Testis (tissue), 3 donors: ENCODE results near the gene MYH10. TPM values are rescaled to one million over a fixed set of nuclear protein-coding genes. Genes with fewer than 3 reads are reported as not detected.

Source experiments
- DNase-seq: peaks from one replicate; pipeline ENCODE4 v3.0.0-alpha.2; 2019
- H3K27ac ChIP-seq, 2 donors: fragments of 200-600 bp; sonication (generic); one replicate each; pipeline ENCODE4 v1.5.1; 2019
- H3K27me3 ChIP-seq: fragments of 200-600 bp; sonication (generic); one replicate; pipeline ENCODE4 v1.5.1; 2019
- H3K36me3 ChIP-seq: fragments of 200-600 bp; sonication (generic); one replicate; pipeline ENCODE4 v1.5.1; 2017; ENCODE audit warnings: low read depth; ENCODE audit errors: missing control alignments
- H3K4me1 ChIP-seq: fragments of 200-600 bp; sonication (generic); one replicate; pipeline ENCODE4 v1.5.1; 2019
- H3K4me3 ChIP-seq, 2 donors: fragments of 200-600 bp; sonication (generic); one replicate each; pipeline ENCODE4 v1.5.1; 2017 to 2019
- H3K9me3 ChIP-seq: fragments of 200-600 bp; sonication (generic); one replicate; pipeline ENCODE4 v1.5.1; 2017
- CTCF ChIP-seq, 3 experiments: fragments of 450-650 bp in 2 of 3; fragments of 200-600 bp in 1 of 3; sonication (generic) in 1 of 3; IDR thresholded peaks; one replicate each; pipeline ENCODE4 v1.5.1; 2016 to 2019; ENCODE audit warnings: antibody characterized with exemption in 3 of 3, mild to moderate bottlenecking in 2 of 3, moderate library complexity in 1 of 3
- POLR2A ChIP-seq: fragments of 450-650 bp; IDR thresholded peaks from one replicate; pipeline ENCODE4 v1.6.1; 2017; ENCODE audit warnings: antibody characterized with exemption, mild to moderate bottlenecking, moderate library complexity
- WGBS, 2 donors: methylation state at CpG; one replicate each; pipeline ENCODE4 v1.1.5; 2018; 5-methylcytosine and 5-hydroxymethylcytosine counted together
- intact Hi-C: fragments of 100-400 bp; cut with DNase I; formaldehyde crosslinking; loops from one replicate; pipeline ENCODE4 v1.15.1; 2023; ENCODE audit warnings: low total_unique reads
- polyA plus RNA-seq: library from polyadenylated mRNA; stranded (reverse); fragments of 350-450 nt; fragmentation: Illumina TruSeq; extraction: RNeasy Lipid Tissue Mini Kit (QIAGEN cat#74804); gene quantifications from one replicate; pipeline ENCODE4 v1.2.3, GENCODE V29; 2014; ENCODE audit warnings: low read depth, low replicate concordance; ENCODE audit not compliant: insufficient read depth
- total RNA-seq, 2 donors: library from RNA; depleted of rRNA; stranded (reverse); fragments of >200 nt; gene quantifications; one replicate each; pipeline ENCODE4 v1.2.3, GENCODE V29; 2016

Gene MYH10
- total and polyA plus RNA-seq, 3 donors from 2014 or later: 25.5 to 34.1 (median 33.1) TPM

- no peaks in the 10 kb centered on the region for H3K36me3 ChIP-seq
- WGBS, 2 donors: 100% methylated on average over 1 of the region's 1 CpG
- no peak for DNase-seq
- H3K27ac ChIP-seq: no peak overlapping the region
- no peaks in the 10 kb centered on the region for H3K4me1 ChIP-seq
- H3K27me3 ChIP-seq: no peaks in the 10 kb centered on the region
- no peak overlapping the region for H3K4me3 ChIP-seq
- intact Hi-C loops: no loop called here
- TF ChIP-seq CTCF (IDR thresholded peaks at IDR 0.05) (no peak), POLR2A (no peak)
- H3K9me3 ChIP-seq: no peaks in the 10 kb centered on the region
Measured at GRCh38 chr17:8593830-8594229, 36.7 kb downstream of the MYH10 start.

- no peaks in the 10 kb centered on the region for H3K4me1 ChIP-seq
- no peaks in the 10 kb centered on the region for H3K9me3 ChIP-seq
- DNase-seq: no peak
- no peaks in the 10 kb centered on the region for H3K27me3 ChIP-seq
- TF ChIP-seq CTCF (IDR thresholded peaks at IDR 0.05) (no peak), POLR2A (no peak)
- no peak overlapping the region for H3K27ac ChIP-seq
- no peaks in the 10 kb centered on the region for H3K36me3 ChIP-seq
- 91 to 97% methylated on average over 2 of the region's 2 CpGs for WGBS, 2 donors
- intact Hi-C loops: no loop called here
- no peak overlapping the region for H3K4me3 ChIP-seq
Measured at GRCh38 chr17:8593276-8593675, 37.2 kb downstream of the MYH10 start.

GRCh38 chr17:8588877-8589554 lies 41.5 kb downstream of the MYH10 start:
- Histone ChIP-seq H3K27ac (no peak overlapping the region), H3K36me3 (no peaks in the 10 kb centered on the region), H3K27me3 (no peaks in the 10 kb centered on the region), H3K4me3 (no peak overlapping the region), H3K9me3 (no peaks in the 10 kb centered on the region), H3K4me1 (no peaks in the 10 kb centered on the region)
- WGBS, 2 donors: 76 to 77% methylated on average over 8 of the region's 8 CpGs
- intact Hi-C loops: no loop called here
- DNase-seq: no peak
- no peak for TF ChIP-seq CTCF (IDR thresholded peaks at IDR 0.05)
- TF ChIP-seq POLR2A: no peak

GRCh38 chr17:8586766-8587165 lies 43.8 kb downstream of the MYH10 start:
- intact Hi-C loops: no loop called here
- no peak overlapping the region for H3K4me3 ChIP-seq
- no peak for DNase-seq
- H3K27ac ChIP-seq: no peak overlapping the region
- TF ChIP-seq POLR2A (no peak), CTCF (IDR thresholded peaks at IDR 0.05) (no peak)
- no peaks in the 10 kb centered on the region for H3K27me3 ChIP-seq
- no peaks in the 10 kb centered on the region for H3K36me3 ChIP-seq
- H3K4me1 ChIP-seq: no peaks in the 10 kb centered on the region
- no peaks in the 10 kb centered on the region for H3K9me3 ChIP-seq
- WGBS, 2 donors: 90 to 94% methylated on average over 4 of the region's 4 CpGs

- TF ChIP-seq POLR2A (no peak), CTCF (IDR thresholded peaks at IDR 0.05) (no peak)
- Histone ChIP-seq H3K27me3 (no peaks in the 10 kb centered on the region), H3K9me3 (no peaks in the 10 kb centered on the region), H3K36me3 (no peaks in the 10 kb centered on the region), H3K4me3 (no peak overlapping the region), H3K4me1 (no peaks in the 10 kb centered on the region), H3K27ac (no peak overlapping the region)
- DNase-seq: no peak
- intact Hi-C loops: no loop called here
- WGBS, 2 donors: 67 to 70% methylated on average over 1 of the region's 1 CpG
Measured at GRCh38 chr17:8585911-8586310, 44.6 kb downstream of the MYH10 start.
